Liver (tissue), 9 donors: ENCODE results near the gene LDAH. TPM values are rescaled to one million over a fixed set of nuclear protein-coding genes. Genes with fewer than 3 reads are reported as not detected.

Experiments
- DNase-seq: peaks from one replicate; pipeline ENCODE4 v3.0.0-alpha.2; 2017; ENCODE audit warnings: low spot score
- H3K27ac ChIP-seq, 2 donors: one replicate each; pipeline ENCODE4 v1.7.0; 2013; ENCODE audit warnings: inconsistent platforms in 2 of 2, low read length in 2 of 2, control low read depth in 1 of 2, low read depth in 1 of 2, mild to moderate bottlenecking in 1 of 2
- H3K27me3 ChIP-seq, 4 donors: one replicate each; pipeline versions ENCODE4 v1.6.1 to v1.7.0; 2013; ENCODE audit warnings: low read length in 3 of 4, inconsistent platforms in 1 of 4, mild to moderate bottlenecking in 1 of 4, moderate library complexity in 1 of 4; ENCODE audit not compliant: control insufficient read depth in 4 of 4, insufficient read depth in 4 of 4
- H3K36me3 ChIP-seq, 4 donors: one replicate each; pipeline versions ENCODE4 v1.6.1 to v1.7.0; 2013; ENCODE audit warnings: low read length in 3 of 4, mild to moderate bottlenecking in 3 of 4, low read depth in 1 of 4, moderate library complexity in 1 of 4; ENCODE audit not compliant: control insufficient read depth in 4 of 4, insufficient read depth in 3 of 4
- H3K4me1 ChIP-seq, 4 donors: one replicate each; pipeline versions ENCODE4 v1.6.1 to v1.7.0; 2013; ENCODE audit warnings: low read length in 3 of 4, mild to moderate bottlenecking in 3 of 4, moderate library complexity in 1 of 4; ENCODE audit not compliant: control insufficient read depth in 4 of 4, insufficient read depth in 4 of 4
- H3K4me3 ChIP-seq, 3 donors: one replicate each; pipeline versions ENCODE4 v1.6.1 to v1.7.0; 2013; ENCODE audit warnings: low read length in 3 of 3, control low read depth in 1 of 3, low read depth in 1 of 3, mild to moderate bottlenecking in 1 of 3
- H3K9ac ChIP-seq, 2 donors: one replicate each; pipeline ENCODE4 v1.7.0; 2013; ENCODE audit warnings: low read length in 2 of 2, mild to moderate bottlenecking in 2 of 2, moderate library complexity in 2 of 2, control low read depth in 1 of 2, low read depth in 1 of 2
- H3K9me3 ChIP-seq, 4 donors: one replicate each; pipeline versions ENCODE4 v1.6.1 to v1.7.0; 2013; ENCODE audit warnings: low read length in 3 of 4; ENCODE audit not compliant: control insufficient read depth in 4 of 4
- ATF3 ChIP-seq: IDR thresholded peaks from 2 replicates; pipeline ENCODE4 v1.6.1; 2016; ENCODE audit warnings: antibody characterized with exemption
- EGR1 ChIP-seq, 2 donors: IDR thresholded peaks; 2 replicates each; pipeline ENCODE4 v1.6.1; 2016 to 2018; ENCODE audit warnings: antibody characterized with exemption in 2 of 2, low read depth in 2 of 2
- FOXA1 ChIP-seq: IDR thresholded peaks from 2 replicates; pipeline ENCODE4 v1.6.1; 2016; ENCODE audit warnings: antibody characterized with exemption
- FOXA2 ChIP-seq: IDR thresholded peaks from 2 replicates; pipeline ENCODE4 v1.6.1; 2016; ENCODE audit warnings: antibody characterized with exemption
- GABPA ChIP-seq, 2 donors: IDR thresholded peaks in 1 of 2; conservative IDR thresholded peaks in 1 of 2; 2 replicates each; pipeline ENCODE4 v1.6.1; 2016; ENCODE audit warnings: antibody characterized with exemption in 2 of 2, mild to moderate bottlenecking in 1 of 2, moderate library complexity in 1 of 2
- HNF4A ChIP-seq, 2 donors: conservative IDR thresholded peaks; 2 replicates each; pipeline ENCODE4 v1.6.1; 2016; ENCODE audit warnings: antibody characterized with exemption in 2 of 2, mild to moderate bottlenecking in 2 of 2
- HNF4G ChIP-seq: IDR thresholded peaks from 2 replicates; pipeline ENCODE4 v1.6.1; 2016; ENCODE audit warnings: antibody characterized with exemption
- JUND ChIP-seq, 2 donors: IDR thresholded peaks; 2 replicates each; pipeline ENCODE4 v1.6.1; 2016; ENCODE audit warnings: antibody characterized with exemption in 2 of 2
- NR2F2 ChIP-seq: IDR thresholded peaks from 2 replicates; pipeline ENCODE4 v1.6.1; 2016; ENCODE audit warnings: antibody characterized with exemption
- RAD21 ChIP-seq, 2 donors: IDR thresholded peaks; 2 replicates each; pipeline ENCODE4 v1.6.1; 2016; ENCODE audit warnings: antibody characterized with exemption in 2 of 2, mild to moderate bottlenecking in 2 of 2
- REST ChIP-seq: IDR thresholded peaks from 2 replicates; pipeline ENCODE4 v1.6.1; 2016; ENCODE audit warnings: antibody characterized with exemption, mild to moderate bottlenecking
- RXRA ChIP-seq, 2 donors: IDR thresholded peaks; 2 replicates each; pipeline ENCODE4 v1.6.1; 2017 to 2018; ENCODE audit warnings: antibody characterized with exemption in 2 of 2, mild to moderate bottlenecking in 1 of 2
- SP1 ChIP-seq: IDR thresholded peaks from 2 replicates; pipeline ENCODE4 v1.6.1; 2018; ENCODE audit warnings: antibody characterized with exemption, mild to moderate bottlenecking
- TAF1 ChIP-seq: conservative IDR thresholded peaks from 2 replicates; pipeline ENCODE4 v1.6.1; 2016; ENCODE audit warnings: antibody characterized with exemption, mild to moderate bottlenecking
- YY1 ChIP-seq: IDR thresholded peaks from 2 replicates; pipeline ENCODE4 v1.6.1; 2016; ENCODE audit warnings: antibody characterized with exemption, mild to moderate bottlenecking
- WGBS: extraction: QIAGEN DNeasy Blood & Tissue Kit; methylation state at CpG from one replicate; pipeline ENCODE4 v1.1.7; 2013; 5-methylcytosine and 5-hydroxymethylcytosine counted together
- polyA plus RNA-seq, 2 donors: library from polyadenylated mRNA; stranded (reverse) in 1 of 2; unstranded in 1 of 2; fragments of 200-250 nt in 1 of 2; fragments of >200 nt in 1 of 2; fragmentation: Nextera tagmentation in 1 of 2; extraction: Ambion mirVana in 1 of 2; gene quantifications; one replicate each; pipeline versions ENCODE4 v1.2.1 to v1.2.3, GENCODE V29; 2013 to 2015
- total RNA-seq, 2 donors: library from RNA; depleted of rRNA; stranded (reverse); fragments of >200 nt; gene quantifications; one replicate each; pipeline ENCODE4 v1.2.3, GENCODE V29; 2014
- TF ChIP-seq, protein P1 (sequence below): IDR thresholded peaks from 2 replicates; pipeline ENCODE4 v1.6.1; 2016; ENCODE audit warnings: antibody characterized with exemption
- TF ChIP-seq, protein P2 (sequence below): IDR thresholded peaks from 2 replicates; pipeline ENCODE4 v1.6.1; 2016; ENCODE audit warnings: antibody characterized with exemption
- TF ChIP-seq, protein P3 (sequence below): fragments of 150-350 bp; IDR thresholded peaks from 2 replicates; pipeline ENCODE4 v1.5.1; 2017; ENCODE audit warnings: improper control_type of control experiment, low read depth, low read length; ENCODE audit not compliant: missing input control
- donor health status: healthy.
- donor health status: healthy.
- donor health status: healthy.
- donor health status: healthy.
- donor health status: healthy.

LDAH gene
- total and polyA plus RNA-seq, 4 donors, result 5.8 to 17.7 (median 9.7) TPM

DNA sequence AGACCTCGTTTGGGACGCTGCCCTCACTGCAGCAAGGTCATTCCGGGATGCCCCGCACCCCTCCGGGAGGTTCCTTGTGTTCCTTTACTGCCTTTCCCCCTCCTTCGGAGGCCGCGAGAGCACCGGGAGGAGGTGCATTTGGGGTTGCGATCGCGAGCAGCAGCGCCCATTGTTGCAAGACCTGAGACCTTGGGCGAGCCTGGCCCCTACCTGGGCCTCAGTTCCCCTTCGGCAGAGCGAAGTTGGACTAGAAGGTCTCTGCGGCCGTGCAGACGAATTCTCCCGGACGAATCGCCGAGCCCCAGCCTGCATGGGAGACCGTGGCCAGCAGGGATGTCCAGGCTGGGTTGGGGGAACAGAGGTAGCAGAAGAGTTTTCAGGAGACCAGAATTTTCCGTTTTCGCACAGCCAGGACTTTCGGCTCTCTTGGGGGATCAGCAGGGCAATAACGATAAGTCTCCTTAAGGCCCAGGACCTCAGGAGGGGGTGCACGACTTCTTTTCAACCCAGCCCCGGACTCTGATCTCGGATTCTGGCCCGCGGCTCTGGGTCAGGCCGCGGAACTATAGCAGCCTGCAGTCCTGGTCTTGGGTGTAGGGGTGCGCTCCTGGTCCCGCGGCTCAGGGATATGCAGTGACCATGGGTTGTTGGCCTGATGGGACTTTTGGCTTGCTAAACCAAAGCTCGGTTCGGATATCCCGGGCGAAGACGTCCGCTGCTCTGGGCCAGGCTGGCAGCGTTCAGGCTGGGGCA, 153.2 kb downstream of the LDAH start:
- Histone ChIP-seq H3K4me1 (peaks cover 8 to 31% (median 22%) of the 10 kb centered on the region in 4 donors), H3K4me3 (no peak overlapping the region), H3K27me3 (no peaks in the 10 kb centered on the region), H3K36me3 (peaks cover 3% of the 10 kb centered on the region in 4 donors), H3K9me3 (no peaks in the 10 kb centered on the region), H3K27ac (no peak overlapping the region), H3K9ac (no peak overlapping the region)
- no peak for TF ChIP-seq YY1
- TF ChIP-seq REST, result no peak
- no peak for TF ChIP-seq HNF4G
- TF ChIP-seq, protein P1, sequence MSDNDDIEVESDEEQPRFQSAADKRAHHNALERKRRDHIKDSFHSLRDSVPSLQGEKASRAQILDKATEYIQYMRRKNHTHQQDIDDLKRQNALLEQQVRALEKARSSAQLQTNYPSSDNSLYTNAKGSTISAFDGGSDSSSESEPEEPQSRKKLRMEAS, result no peak
- no peak for TF ChIP-seq FOXA2
- TF ChIP-seq, protein P2, sequence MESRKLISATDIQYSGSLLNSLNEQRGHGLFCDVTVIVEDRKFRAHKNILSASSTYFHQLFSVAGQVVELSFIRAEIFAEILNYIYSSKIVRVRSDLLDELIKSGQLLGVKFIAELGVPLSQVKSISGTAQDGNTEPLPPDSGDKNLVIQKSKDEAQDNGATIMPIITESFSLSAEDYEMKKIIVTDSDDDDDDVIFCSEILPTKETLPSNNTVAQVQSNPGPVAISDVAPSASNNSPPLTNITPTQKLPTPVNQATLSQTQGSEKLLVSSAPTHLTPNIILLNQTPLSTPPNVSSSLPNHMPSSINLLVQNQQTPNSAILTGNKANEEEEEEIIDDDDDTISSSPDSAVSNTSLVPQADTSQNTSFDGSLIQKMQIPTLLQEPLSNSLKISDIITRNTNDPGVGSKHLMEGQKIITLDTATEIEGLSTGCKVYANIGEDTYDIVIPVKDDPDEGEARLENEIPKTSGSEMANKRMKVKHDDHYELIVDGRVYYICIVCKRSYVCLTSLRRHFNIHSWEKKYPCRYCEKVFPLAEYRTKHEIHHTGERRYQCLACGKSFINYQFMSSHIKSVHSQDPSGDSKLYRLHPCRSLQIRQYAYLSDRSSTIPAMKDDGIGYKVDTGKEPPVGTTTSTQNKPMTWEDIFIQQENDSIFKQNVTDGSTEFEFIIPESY, result no peak
- no peak for TF ChIP-seq NR2F2
- TF ChIP-seq EGR1 (IDR thresholded peaks at IDR 0.05; ENCODE audit: low read depth in 2 of 2), result no peak
- no peak for TF ChIP-seq RAD21 (IDR thresholded peaks at IDR 0.05)
- no peak for TF ChIP-seq FOXA1
- TF ChIP-seq HNF4A (conservative IDR thresholded peaks at IDR 0.05), result no peak
- no peak for TF ChIP-seq ATF3
- no peak for TF ChIP-seq GABPA (IDR thresholded peaks at IDR 0.05 in 1 of 2, conservative IDR thresholded peaks at IDR 0.05 in 1 of 2)
- TF ChIP-seq RXRA (IDR thresholded peaks at IDR 0.05), result no peak
- TF ChIP-seq JUND (IDR thresholded peaks at IDR 0.05), result no peak
- no peak for TF ChIP-seq SP1
- TF ChIP-seq, protein P3, sequence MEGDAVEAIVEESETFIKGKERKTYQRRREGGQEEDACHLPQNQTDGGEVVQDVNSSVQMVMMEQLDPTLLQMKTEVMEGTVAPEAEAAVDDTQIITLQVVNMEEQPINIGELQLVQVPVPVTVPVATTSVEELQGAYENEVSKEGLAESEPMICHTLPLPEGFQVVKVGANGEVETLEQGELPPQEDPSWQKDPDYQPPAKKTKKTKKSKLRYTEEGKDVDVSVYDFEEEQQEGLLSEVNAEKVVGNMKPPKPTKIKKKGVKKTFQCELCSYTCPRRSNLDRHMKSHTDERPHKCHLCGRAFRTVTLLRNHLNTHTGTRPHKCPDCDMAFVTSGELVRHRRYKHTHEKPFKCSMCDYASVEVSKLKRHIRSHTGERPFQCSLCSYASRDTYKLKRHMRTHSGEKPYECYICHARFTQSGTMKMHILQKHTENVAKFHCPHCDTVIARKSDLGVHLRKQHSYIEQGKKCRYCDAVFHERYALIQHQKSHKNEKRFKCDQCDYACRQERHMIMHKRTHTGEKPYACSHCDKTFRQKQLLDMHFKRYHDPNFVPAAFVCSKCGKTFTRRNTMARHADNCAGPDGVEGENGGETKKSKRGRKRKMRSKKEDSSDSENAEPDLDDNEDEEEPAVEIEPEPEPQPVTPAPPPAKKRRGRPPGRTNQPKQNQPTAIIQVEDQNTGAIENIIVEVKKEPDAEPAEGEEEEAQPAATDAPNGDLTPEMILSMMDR, result no peak
- TF ChIP-seq TAF1, result no peak
- no peak for DNase-seq
- 73% methylated on average over 45 of the region's 45 CpGs for WGBS
